ENCODE results near the gene TXNDC16. TPM values are rescaled to one million over a fixed set of nuclear protein-coding genes. Genes with fewer than 3 reads are reported as not detected.

TXNDC16 gene
- polyA plus RNA-seq, 3 donors, result 18.4 to 23.1 (median 19.7) TPM

GRCh38 chr14:52412426-52412825 is 139.9 kb downstream of the TXNDC16 start:
- DNase-seq (ENCODE audit: extremely low read depth in 1 of 11, low read depth in 9 of 11, low spot score in 4 of 11), result no peak

- DNase-seq (ENCODE audit: extremely low read depth in 1 of 11, low read depth in 9 of 11, low spot score in 4 of 11), result no peak
Measured at GRCh38 chr14:52405314-52405713, 147.0 kb downstream of the TXNDC16 start.

- DNase-seq (ENCODE audit: extremely low read depth in 1 of 11, low read depth in 9 of 11, low spot score in 4 of 11), result no peak
Measured at GRCh38 chr14:52402812-52403526, 149.3 kb downstream of the TXNDC16 start.

GRCh38 chr14:52400846-52401245 is 151.5 kb downstream of the TXNDC16 start:
- no peak for DNase-seq (ENCODE audit: extremely low read depth in 1 of 11, low read depth in 9 of 11, low spot score in 4 of 11)

- DNase-seq (ENCODE audit: extremely low read depth in 1 of 11, low read depth in 9 of 11, low spot score in 4 of 11), result peak in 7 of 11 donors; percentile 35 to 67 (median 54)
Measured at GRCh38 chr14:52399921-52400595, 152.2 kb downstream of the TXNDC16 start.

GRCh38 chr14:52399104-52399503 is 153.2 kb downstream of the TXNDC16 start:
- DNase-seq (ENCODE audit: extremely low read depth in 1 of 11, low read depth in 9 of 11, low spot score in 4 of 11), result no peak

GRCh38 chr14:52397844-52398243 is 154.5 kb downstream of the TXNDC16 start:
- no peak for DNase-seq (ENCODE audit: extremely low read depth in 1 of 11, low read depth in 9 of 11, low spot score in 4 of 11)

GRCh38 chr14:52395728-52396127 is 156.6 kb downstream of the TXNDC16 start:
- no peak for DNase-seq (ENCODE audit: extremely low read depth in 1 of 11, low read depth in 9 of 11, low spot score in 4 of 11)

- no peak for DNase-seq (ENCODE audit: extremely low read depth in 1 of 11, low read depth in 9 of 11, low spot score in 4 of 11)
Measured at GRCh38 chr14:52391881-52392615, 160.3 kb downstream of the TXNDC16 start.

Other genes starting within 250 kb of the TXNDC16 start
- gene PTGER2, start 238.2 kb downstream of the TXNDC16 start, polyA plus RNA-seq (ENCODE audit: insufficient read length in 3 of 3), result 1 to 10 TPM; 6.6 to 7.2 (median 6.8) TPM
- gene GPR137C, start 331 bp upstream of the TXNDC16 start, polyA plus RNA-seq (ENCODE audit: insufficient read length in 3 of 3), result 1 to 10 TPM; 5.9 to 9.1 (median 8.2) TPM
- 10 to 100 TPM; 23.7 to 34.8 (median 25.6) TPM for gene ERO1A, start 143.1 kb upstream of the TXNDC16 start, polyA plus RNA-seq (ENCODE audit: insufficient read length in 3 of 3)
- 100 to 1,000 TPM; 124 to 157 (median 154) TPM for gene PSMC6, start 154.7 kb upstream of the TXNDC16 start, polyA plus RNA-seq (ENCODE audit: insufficient read length in 3 of 3)
- 10 to 100 TPM; 13.5 to 19.0 (median 15.3) TPM for gene STYX, start 177.7 kb upstream of the TXNDC16 start, polyA plus RNA-seq (ENCODE audit: insufficient read length in 3 of 3)
- 10 to 100 TPM; 32.2 to 38.9 (median 34.5) TPM for gene GNPNAT1, start 239.1 kb upstream of the TXNDC16 start, polyA plus RNA-seq (ENCODE audit: insufficient read length in 3 of 3)

Measured in renal cortex interstitium (tissue), 11 donors.